ENCODE measurements around the gene ORMDL3. TPM values are rescaled to one million over a fixed set of nuclear protein-coding genes. Genes with fewer than 3 reads are reported as not detected.

The ORMDL3 gene
- total RNA-seq, 1 experiment from 2014 or later = 53.2 TPM

- H3K9me3 Mint-ChIP-seq = no peaks in the 10 kb centered on the region
- H3K4me3 Mint-ChIP-seq = no peak overlapping the region
- DNase-seq (ENCODE audit: low spot score) (no peak), ATAC-seq (no peak)
- no peaks in the 10 kb centered on the region for H3K36me3 Mint-ChIP-seq
- TF ChIP-seq AFF4 (CRISPR knock-in tag; IDR thresholded peaks at IDR 0.05; ENCODE audit: borderline replicate concordance) (no peak), GRHL2 (CRISPR knock-in tag; IDR thresholded peaks at IDR 0.05; ENCODE audit: insufficient replicate concordance, severe bottlenecking) (no peak), ZNF219 (CRISPR knock-in tag; IDR thresholded peaks at IDR 0.05; ENCODE audit: borderline replicate concordance) (no peak), ATF1 (CRISPR knock-in tag; IDR thresholded peaks at IDR 0.05) (no peak), JAZF1 (CRISPR knock-in tag; IDR thresholded peaks at IDR 0.05) (no peak), CREM (CRISPR knock-in tag; IDR thresholded peaks at IDR 0.05) (no peak), SOX15 (CRISPR knock-in tag; IDR thresholded peaks at IDR 0.05) (no peak)
- TF ChIP-seq, protein P1, sequence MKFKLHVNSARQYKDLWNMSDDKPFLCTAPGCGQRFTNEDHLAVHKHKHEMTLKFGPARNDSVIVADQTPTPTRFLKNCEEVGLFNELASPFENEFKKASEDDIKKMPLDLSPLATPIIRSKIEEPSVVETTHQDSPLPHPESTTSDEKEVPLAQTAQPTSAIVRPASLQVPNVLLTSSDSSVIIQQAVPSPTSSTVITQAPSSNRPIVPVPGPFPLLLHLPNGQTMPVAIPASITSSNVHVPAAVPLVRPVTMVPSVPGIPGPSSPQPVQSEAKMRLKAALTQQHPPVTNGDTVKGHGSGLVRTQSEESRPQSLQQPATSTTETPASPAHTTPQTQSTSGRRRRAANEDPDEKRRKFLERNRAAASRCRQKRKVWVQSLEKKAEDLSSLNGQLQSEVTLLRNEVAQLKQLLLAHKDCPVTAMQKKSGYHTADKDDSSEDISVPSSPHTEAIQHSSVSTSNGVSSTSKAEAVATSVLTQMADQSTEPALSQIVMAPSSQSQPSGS (CRISPR knock-in tag; IDR thresholded peaks at IDR 0.05; ENCODE audit: borderline replicate concordance, low read depth) = no peak
- H3K4me1 Mint-ChIP-seq = peaks cover 24% of the 10 kb centered on the region
- no peak overlapping the region for H3K27ac Mint-ChIP-seq
- POLR2A ChIA-PET = no interaction called here
- H3K27me3 Mint-ChIP-seq (ENCODE audit: low read depth) = peaks cover 12% of the 10 kb centered on the region
- CTCF ChIA-PET = interaction anchor here (1.8 to 5.0 kb wide), 2 partner anchors 24 to 120 kb away, joined by 6 to 50 read pairs; partner anchors contain the start of gene PSMD3
Measured at GRCh38 chr17:39955726-39956225, 28.4 kb upstream of the ORMDL3 start.

DNA sequence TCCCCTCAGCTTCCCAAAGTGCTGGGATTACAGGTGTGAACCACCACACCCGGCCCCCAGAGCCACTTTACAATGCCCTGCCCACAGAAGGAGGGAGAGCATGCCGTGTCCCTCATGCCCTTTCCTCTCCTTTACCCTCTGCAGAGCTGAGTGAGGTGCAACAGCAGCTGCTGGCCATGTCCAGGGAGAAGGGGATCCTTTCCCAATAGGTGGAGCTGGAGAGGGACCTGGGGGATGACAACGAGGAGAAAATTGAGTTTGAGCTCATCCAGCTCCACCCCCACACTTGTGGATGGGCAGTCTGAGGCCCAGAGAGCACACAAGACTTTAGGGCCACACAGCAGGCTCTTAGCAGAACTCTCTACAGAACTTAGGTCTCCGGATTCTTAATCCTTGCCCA lies 27.5 kb upstream of the ORMDL3 start:
- ATAC-seq (no peak), DNase-seq (ENCODE audit: low spot score) (peak; percentile 28)
- Mint-ChIP-seq H3K27me3 (ENCODE audit: low read depth) (peaks cover 17% of the 10 kb centered on the region), H3K36me3 (no peaks in the 10 kb centered on the region), H3K4me3 (peak overlapping the region; percentile 51), H3K4me1 (peaks cover 26% of the 10 kb centered on the region), H3K9me3 (no peaks in the 10 kb centered on the region), H3K27ac (peak overlapping the region; percentile 65; the same call in 1 of the 2 replicates)
- ChIA-PET CTCF (interaction anchor here (0.6 to 1.9 kb wide), 9 partner anchors 11 to 158 kb away, joined by 3 to 9 read pairs (median 4); partner anchors contain the start of gene PSMD3), POLR2A (no interaction called here)
- TF ChIP-seq TP53 (CRISPR knock-in tag; IDR thresholded peaks at IDR 0.05) (no peak), GRHL2 (CRISPR knock-in tag; IDR thresholded peaks at IDR 0.05; ENCODE audit: insufficient replicate concordance, severe bottlenecking) (no peak), MYBL2 (CRISPR knock-in tag; IDR thresholded peaks at IDR 0.05) (no peak)

- Mint-ChIP-seq H3K4me1 (peaks cover 21% of the 10 kb centered on the region), H3K27ac (peak overlapping the region; percentile 97), H3K36me3 (no peaks in the 10 kb centered on the region), H3K9me3 (no peaks in the 10 kb centered on the region), H3K27me3 (ENCODE audit: low read depth) (peaks cover 17% of the 10 kb centered on the region), H3K4me3 (peak overlapping the region; percentile 78)
- CTCF ChIA-PET = interaction anchor here (0.6 to 1.9 kb wide), 10 partner anchors 17 to 332 kb away, joined by 3 to 11 read pairs (median 4); partner anchors contain the start of genes MED24, MIEN1 and PSMD3
- TF ChIP-seq USF1 (CRISPR knock-in tag; IDR thresholded peaks at IDR 0.05) (peak; percentile 41; the same call in 1 of the 2 replicates), MAX (CRISPR knock-in tag; IDR thresholded peaks at IDR 0.05) (0 out of 2 replicates have a peak, but pooled peaks have one; percentile 38), ATF1 (CRISPR knock-in tag; IDR thresholded peaks at IDR 0.05) (no peak), NR1H2 (CRISPR knock-in tag; IDR thresholded peaks at IDR 0.05) (no peak), CREB1 (CRISPR knock-in tag; IDR thresholded peaks at IDR 0.05) (no peak), NFE2L1 (CRISPR knock-in tag; IDR thresholded peaks at IDR 0.05) (no peak), RELA (CRISPR knock-in tag; IDR thresholded peaks at IDR 0.05; ENCODE audit: borderline replicate concordance) (no peak), IRF2 (CRISPR knock-in tag; IDR thresholded peaks at IDR 0.05; ENCODE audit: borderline replicate concordance, low read depth) (no peak), TCF7 (CRISPR knock-in tag; IDR thresholded peaks at IDR 0.05; ENCODE audit: low read depth) (no peak), RORB (CRISPR knock-in tag; IDR thresholded peaks at IDR 0.05) (no peak), ZBTB43 (CRISPR knock-in tag; IDR thresholded peaks at IDR 0.05) (no peak), CBFB (CRISPR knock-in tag; IDR thresholded peaks at IDR 0.05; ENCODE audit: low read depth) (no peak), FOXK1 (CRISPR knock-in tag; IDR thresholded peaks at IDR 0.05) (no peak), ZBTB21 (CRISPR knock-in tag; IDR thresholded peaks at IDR 0.05; ENCODE audit: borderline replicate concordance) (no peak)
- TF ChIP-seq, protein P2, sequence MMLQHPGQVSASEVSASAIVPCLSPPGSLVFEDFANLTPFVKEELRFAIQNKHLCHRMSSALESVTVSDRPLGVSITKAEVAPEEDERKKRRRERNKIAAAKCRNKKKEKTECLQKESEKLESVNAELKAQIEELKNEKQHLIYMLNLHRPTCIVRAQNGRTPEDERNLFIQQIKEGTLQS (CRISPR knock-in tag; conservative IDR thresholded peaks at IDR 0.05) = no peak
- DNase-seq (ENCODE audit: low spot score) = no peak
- POLR2A ChIA-PET = interaction anchor here (0.5 to 1.4 kb wide), 3 partner anchors 27 to 185 kb away, joined by 4 to 9 read pairs (median 4); partner anchors contain the start of gene PSMD3
- ATAC-seq = no peak
Measured at GRCh38 chr17:39953471-39953888, 26.1 kb upstream of the ORMDL3 start.

Measured in WTC11 (cell line).